GM18870 (cell line): ENCODE results near the gene HEBP2.
A peak's percentile ranks its signal among the peaks of the same experiment; 100 is the strongest.

Source experiments
- ATAC-seq: cut with Tn5 transposase; IDR thresholded peaks from one replicate; pipeline ENCODE4 v1.9.1; 2021; ENCODE audit warnings: moderate library complexity; ENCODE audit not compliant: unreplicated experiment

HEBP2 gene

GRCh38 chr6:138451043-138451442, 47.0 kb downstream of the HEBP2 start:
- ATAC-seq = no peak

GRCh38 chr6:138454981-138455706, 51.1 kb downstream of the HEBP2 start:
- ATAC-seq = no peak

DNA sequence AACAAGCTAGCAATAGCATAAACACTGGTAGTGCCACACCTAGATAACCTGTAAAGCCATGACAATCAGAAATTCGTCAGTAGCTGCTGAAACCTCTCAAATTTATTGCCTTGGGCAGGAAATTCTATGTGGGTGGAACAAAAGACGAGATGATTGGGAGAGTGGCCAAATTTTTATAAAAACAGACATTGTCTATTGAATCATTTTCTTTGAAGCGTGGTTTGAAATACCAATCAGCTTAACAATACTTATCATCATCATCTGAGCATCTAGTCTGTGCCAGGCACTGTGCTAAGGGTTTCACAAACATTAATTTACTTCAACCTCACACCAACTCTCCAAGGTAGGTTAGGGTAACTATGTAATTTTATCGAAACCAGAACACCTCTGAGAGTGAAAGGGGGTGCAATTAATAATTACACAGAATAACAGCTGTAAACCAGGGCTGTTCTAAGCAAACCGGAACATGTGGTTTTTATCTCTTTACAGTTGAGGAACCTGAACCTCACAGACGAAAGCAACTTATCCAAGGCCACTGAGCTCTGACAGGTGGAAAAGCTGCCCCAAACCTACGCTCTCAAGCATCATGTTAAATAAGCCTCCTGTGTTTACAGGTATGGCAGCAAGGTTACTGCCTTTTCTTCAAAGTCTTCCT, 51.9 kb downstream of the HEBP2 start:
- ATAC-seq = peak; percentile 96

GRCh38 chr6:138456401-138456790, 52.4 kb downstream of the HEBP2 start:
- no peak for ATAC-seq

DNA sequence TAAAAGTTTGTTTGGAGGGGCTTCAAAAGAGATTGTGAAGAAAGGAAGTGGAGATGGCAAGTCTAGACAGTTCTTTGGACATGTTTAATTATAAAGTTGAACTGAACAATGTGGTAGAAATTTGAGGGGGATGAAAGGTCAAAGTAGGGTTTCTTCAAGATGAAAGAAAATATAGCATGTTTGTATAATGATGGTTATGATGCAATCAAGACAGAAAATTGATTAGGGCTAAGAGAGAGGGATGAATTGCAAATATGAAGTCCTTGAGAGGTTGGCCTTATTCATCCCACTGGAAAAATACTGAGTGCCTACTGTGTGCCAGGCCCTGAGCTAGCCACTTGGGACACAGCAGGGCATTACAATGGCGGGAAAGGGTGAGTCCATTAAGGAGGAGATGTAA, 57.6 kb downstream of the HEBP2 start:
- ATAC-seq = no peak

- no peak for ATAC-seq
Observed at GRCh38 chr6:138464085-138464484, 60.1 kb downstream of the HEBP2 start.

DNA sequence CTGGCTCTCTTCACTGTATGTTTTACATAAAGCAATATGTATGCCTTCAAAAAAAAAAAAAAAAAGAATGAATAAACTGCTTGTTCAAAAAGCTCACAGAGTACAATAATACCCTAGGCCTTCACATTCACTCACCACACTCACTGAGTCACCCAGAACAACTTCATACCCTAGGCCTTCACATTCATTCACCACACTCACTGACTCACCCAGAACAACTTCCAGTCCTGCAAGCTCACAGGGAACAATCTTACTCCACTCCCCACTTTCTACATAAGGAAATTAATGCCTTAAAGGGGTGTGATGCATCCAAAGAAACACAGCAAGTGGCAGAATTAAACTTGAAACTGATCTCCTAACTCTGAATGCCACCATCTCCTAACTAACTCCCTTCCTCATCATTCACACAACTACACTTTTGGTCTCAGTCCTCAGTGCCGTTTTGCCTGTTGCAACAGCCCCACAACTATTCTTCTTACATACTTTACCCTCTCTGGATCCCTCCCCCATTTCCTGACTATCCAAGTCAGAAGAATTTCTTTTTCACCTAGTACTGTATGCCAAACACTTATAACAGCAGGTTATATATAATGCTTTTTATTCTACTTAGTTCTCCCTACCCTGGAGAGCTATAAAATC, 61.1 kb downstream of the HEBP2 start:
- ATAC-seq = no peak

DNA sequence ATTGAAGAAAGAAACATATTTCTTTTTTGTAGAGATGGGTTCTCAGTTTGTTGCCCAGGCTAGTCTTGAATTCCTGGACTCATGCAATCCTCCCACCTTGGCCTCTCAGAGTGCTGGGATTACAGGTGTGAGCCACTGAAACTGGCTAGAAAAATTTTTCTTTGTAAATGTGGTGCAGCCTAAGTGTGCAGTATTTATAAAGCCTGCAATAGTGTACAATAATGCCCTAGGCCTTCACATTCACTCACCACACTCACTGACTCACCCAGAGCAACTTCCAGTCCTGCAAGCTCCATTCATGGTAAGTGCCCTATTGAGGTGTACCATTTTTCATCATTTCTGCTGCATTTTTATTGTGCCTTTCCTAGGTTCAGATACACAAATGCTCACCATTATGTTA, 63.9 kb downstream of the HEBP2 start:
- no peak for ATAC-seq

- no peak for ATAC-seq
Observed at GRCh38 chr6:138468320-138469015, 64.4 kb downstream of the HEBP2 start.
